Psoas muscle (tissue), 8 donors: ENCODE measurements around the gene MAP3K2. TPM values are rescaled to one million over a fixed set of nuclear protein-coding genes. Genes with fewer than 3 reads are reported as not detected.
A peak's percentile ranks its signal among the peaks of the same experiment; 100 is the strongest.

Experiments
- ATAC-seq, 4 donors: fragments of 200-7000 bp; cut with Tn5 transposase; one replicate each; pipeline ENCODE4 v1.9.1; 2020; ENCODE audit warnings: moderate library complexity in 3 of 4, mild to moderate bottlenecking in 2 of 4
- DNase-seq, 2 donors: peaks; one replicate each; pipeline ENCODE4 v3.0.0-alpha.2; 2020
- H3K27ac ChIP-seq: fragments of 200-600 bp; one replicate; pipeline ENCODE4 v1.8.0; 2022
- H3K27me3 ChIP-seq, 3 donors: fragments of 200-600 bp in 1 of 3; one replicate each; pipeline versions ENCODE4 v1.6.1 to v1.8.0; 2013 to 2022; ENCODE audit warnings: low read length in 2 of 3, mild to moderate bottlenecking in 2 of 3, moderate library complexity in 1 of 3; ENCODE audit not compliant: insufficient read depth in 3 of 3
- H3K36me3 ChIP-seq, 2 donors: fragments of 200-600 bp in 1 of 2; one replicate each; pipeline versions ENCODE4 v1.6.1 to v1.8.0; 2013 to 2022; ENCODE audit warnings: low read depth in 1 of 2, mild to moderate bottlenecking in 1 of 2, moderate library complexity in 1 of 2; ENCODE audit not compliant: insufficient read depth in 1 of 2
- H3K4me1 ChIP-seq: fragments of 200-600 bp; one replicate; pipeline ENCODE4 v1.8.0; 2022
- H3K4me3 ChIP-seq: fragments of 200-600 bp; one replicate; pipeline ENCODE4 v1.8.0; 2022; ENCODE audit warnings: mild to moderate bottlenecking
- H3K9me3 ChIP-seq: fragments of 200-600 bp; one replicate; pipeline ENCODE4 v1.8.0; 2022
- CTCF ChIP-seq: fragments of 200-600 bp; IDR thresholded peaks from one replicate; pipeline ENCODE4 v1.8.0; 2022; ENCODE audit warnings: antibody characterized with exemption
- WGBS, 3 donors: extraction: QIAGEN DNeasy Blood & Tissue Kit; methylation state at CpG; one replicate each; pipeline versions ENCODE4 v1.1.6 to v1.1.7; 2013; 5-methylcytosine and 5-hydroxymethylcytosine counted together
- intact Hi-C, 2 donors: fragments of 100-400 bp; cut with DNase I; formaldehyde crosslinking; loops; one replicate each; pipeline versions ENCODE4 v1.11.0 to v1.14.2; 2022
- polyA plus RNA-seq, 3 donors: library from polyadenylated mRNA; stranded (reverse); fragments of 200-250 nt; gene quantifications; one replicate each; pipeline ENCODE4 v1.2.3, GENCODE V29; 2013
- total RNA-seq, 4 donors: library from RNA; stranded (reverse); fragmentation: NEBNext Ultra II Directional in 2 of 4; extraction: Animal tissue kit (Norgen Biotek cat#: 25700) in 2 of 4; gene quantifications; one replicate each; pipeline versions ENCODE4 v1.2.1 to v1.2.4, GENCODE V29; 2021 to 2023
- donor health status: healthy with polysubstance abuse.
- donor health status: DM: no; HTN: no; CAD: no; lungs with moderate emphysema.
- donor health status: Bipolar disorder and iron deficiency.
- donor health status: healthy.
- donor health status: DM: yes; HTN: yes; CAD: no.
- donor health status: DM: no; HTN: no; CAD: no.
- donor health status: DM: no; HTN: no; CAD: no.
- donor health status: DM: yes; HTN: yes; CAD: no.

Gene MAP3K2
- total and polyA plus RNA-seq, 7 donors: 4.2 to 37.1 (median 25.9) TPM

- no peaks in the 10 kb centered on the region for H3K9me3 ChIP-seq
- no peak for TF ChIP-seq CTCF
- intact Hi-C loops: no loop called here
- 2 to 5% (median 2%) methylated on average over 6 of the region's 6 CpGs for WGBS, 3 donors
- no peaks in the 10 kb centered on the region for H3K27me3 ChIP-seq
- no peak for DNase-seq
- H3K4me1 ChIP-seq: peaks cover 37% of the 10 kb centered on the region
- peak; percentile 20 to 30 (median 27) for ATAC-seq
- no peaks in the 10 kb centered on the region for H3K36me3 ChIP-seq
- H3K4me3 ChIP-seq: no peak overlapping the region
- H3K27ac ChIP-seq: peak overlapping the region; percentile 96
Measured at GRCh38 chr2:127407661-127408003, 19.9 kb upstream of the MAP3K2 start.

- WGBS, 3 donors: 94 to 97% (median 95%) methylated on average over 9 of the region's 9 CpGs
- DNase-seq: no peak
- intact Hi-C loops: no loop called here
- no peaks in the 10 kb centered on the region for H3K27me3 ChIP-seq
- no peak overlapping the region for H3K4me3 ChIP-seq
- no peak for TF ChIP-seq CTCF
- H3K9me3 ChIP-seq: no peaks in the 10 kb centered on the region
- H3K4me1 ChIP-seq: peaks cover 34% of the 10 kb centered on the region
- ATAC-seq: no peak
- H3K36me3 ChIP-seq: no peaks in the 10 kb centered on the region
- peak overlapping the region; percentile 96 for H3K27ac ChIP-seq
Measured at GRCh38 chr2:127407091-127407490, 19.3 kb upstream of the MAP3K2 start.

- Histone ChIP-seq H3K4me3 (no peak overlapping the region), H3K36me3 (no peaks in the 10 kb centered on the region), H3K27me3 (no peaks in the 10 kb centered on the region), H3K27ac (peak overlapping the region; percentile 96), H3K9me3 (no peaks in the 10 kb centered on the region), H3K4me1 (peaks cover 31% of the 10 kb centered on the region)
- intact Hi-C loops: no loop called here
- TF ChIP-seq CTCF: no peak
- ATAC-seq: no peak
- DNase-seq: no peak
- WGBS, 3 donors: 98 to 100% (median 100%) methylated on average over 2 of the region's 2 CpGs
Measured at GRCh38 chr2:127406454-127406853, 18.7 kb upstream of the MAP3K2 start.

- Histone ChIP-seq H3K9me3 (no peaks in the 10 kb centered on the region), H3K4me3 (no peak overlapping the region), H3K27ac (peak overlapping the region; percentile 96), H3K4me1 (peaks cover 19% of the 10 kb centered on the region), H3K27me3 (no peaks in the 10 kb centered on the region), H3K36me3 (no peaks in the 10 kb centered on the region)
- no peak for TF ChIP-seq CTCF
- WGBS, 3 donors: 49 to 68% (median 66%) methylated on average over 3 of the region's 3 CpGs
- intact Hi-C loops: no loop called here
- ATAC-seq: no peak
- no peak for DNase-seq
Measured at GRCh38 chr2:127405255-127405610, 17.5 kb upstream of the MAP3K2 start.

- DNase-seq (no peak), ATAC-seq (no peak)
- H3K9me3 ChIP-seq: no peaks in the 10 kb centered on the region
- peaks cover 18% of the 10 kb centered on the region for H3K4me1 ChIP-seq
- no peak overlapping the region for H3K4me3 ChIP-seq
- peak overlapping the region; percentile 96 for H3K27ac ChIP-seq
- no peak for TF ChIP-seq CTCF
- WGBS, 3 donors: 82 to 86% (median 85%) methylated on average over 7 of the region's 7 CpGs
- H3K36me3 ChIP-seq: no peaks in the 10 kb centered on the region
- intact Hi-C loops: no loop called here
- no peaks in the 10 kb centered on the region for H3K27me3 ChIP-seq
Measured at GRCh38 chr2:127404466-127405254, 16.9 kb upstream of the MAP3K2 start.
